Psoas muscle (tissue), 8 donors: ENCODE data around the gene MEF2C. TPM values are rescaled to one million over a fixed set of nuclear protein-coding genes. Genes with fewer than 3 reads are reported as not detected.

Source experiments
- ATAC-seq, 4 donors: fragments of 200-7000 bp; cut with Tn5 transposase; one replicate each; pipeline ENCODE4 v1.9.1; 2020; ENCODE audit warnings: moderate library complexity in 3 of 4, mild to moderate bottlenecking in 2 of 4
- DNase-seq, 2 donors: peaks; one replicate each; pipeline ENCODE4 v3.0.0-alpha.2; 2020
- H3K27ac ChIP-seq: fragments of 200-600 bp; one replicate; pipeline ENCODE4 v1.8.0; 2022
- H3K27me3 ChIP-seq, 3 donors: fragments of 200-600 bp in 1 of 3; one replicate each; pipeline versions ENCODE4 v1.6.1 to v1.8.0; 2013 to 2022; ENCODE audit warnings: low read length in 2 of 3, mild to moderate bottlenecking in 2 of 3, moderate library complexity in 1 of 3; ENCODE audit not compliant: insufficient read depth in 3 of 3
- H3K36me3 ChIP-seq, 2 donors: fragments of 200-600 bp in 1 of 2; one replicate each; pipeline versions ENCODE4 v1.6.1 to v1.8.0; 2013 to 2022; ENCODE audit warnings: low read depth in 1 of 2, mild to moderate bottlenecking in 1 of 2, moderate library complexity in 1 of 2; ENCODE audit not compliant: insufficient read depth in 1 of 2
- H3K4me1 ChIP-seq: fragments of 200-600 bp; one replicate; pipeline ENCODE4 v1.8.0; 2022
- H3K4me3 ChIP-seq: fragments of 200-600 bp; one replicate; pipeline ENCODE4 v1.8.0; 2022; ENCODE audit warnings: mild to moderate bottlenecking
- H3K9me3 ChIP-seq: fragments of 200-600 bp; one replicate; pipeline ENCODE4 v1.8.0; 2022
- CTCF ChIP-seq: fragments of 200-600 bp; IDR thresholded peaks from one replicate; pipeline ENCODE4 v1.8.0; 2022; ENCODE audit warnings: antibody characterized with exemption
- WGBS, 3 donors: extraction: QIAGEN DNeasy Blood & Tissue Kit; methylation state at CpG; one replicate each; pipeline versions ENCODE4 v1.1.6 to v1.1.7; 2013; 5-methylcytosine and 5-hydroxymethylcytosine counted together
- intact Hi-C, 2 donors: fragments of 100-400 bp; cut with DNase I; formaldehyde crosslinking; loops; one replicate each; pipeline versions ENCODE4 v1.11.0 to v1.14.2; 2022
- polyA plus RNA-seq, 3 donors: library from polyadenylated mRNA; stranded (reverse); fragments of 200-250 nt; gene quantifications; one replicate each; pipeline ENCODE4 v1.2.3, GENCODE V29; 2013
- total RNA-seq, 4 donors: library from RNA; stranded (reverse); fragmentation: NEBNext Ultra II Directional in 2 of 4; extraction: Animal tissue kit (Norgen Biotek cat#: 25700) in 2 of 4; gene quantifications; one replicate each; pipeline versions ENCODE4 v1.2.1 to v1.2.4, GENCODE V29; 2021 to 2023
- donor health status: healthy with polysubstance abuse.
- donor health status: DM: no; HTN: no; CAD: no; lungs with moderate emphysema.
- donor health status: Bipolar disorder and iron deficiency.
- donor health status: healthy.
- donor health status: DM: yes; HTN: yes; CAD: no.
- donor health status: DM: no; HTN: no; CAD: no.
- donor health status: DM: no; HTN: no; CAD: no.
- donor health status: DM: yes; HTN: yes; CAD: no.

MEF2C gene
- total and polyA plus RNA-seq, 7 donors = 9.3 to 530 (median 148) TPM

GRCh38 chr5:88820581-88820980, 62.4 kb downstream of the MEF2C start:
- intact Hi-C loops = no loop called here
- DNase-seq (no peak), ATAC-seq (peak in 3 of 4 donors; percentile 42 to 52 (median 46))
- H3K36me3 ChIP-seq = peaks cover 0 to 23% of the 10 kb centered on the region in 2 donors
- no peaks in the 10 kb centered on the region for H3K27me3 ChIP-seq
- peak overlapping the region; percentile 72 for H3K27ac ChIP-seq
- H3K4me3 ChIP-seq = peak overlapping the region; percentile 23
- no peak for TF ChIP-seq CTCF
- peaks cover 98% of the 10 kb centered on the region for H3K4me1 ChIP-seq
- no peaks in the 10 kb centered on the region for H3K9me3 ChIP-seq
- 19 to 57% (median 28%) methylated on average over 2 of the region's 2 CpGs for WGBS, 3 donors

DNA sequence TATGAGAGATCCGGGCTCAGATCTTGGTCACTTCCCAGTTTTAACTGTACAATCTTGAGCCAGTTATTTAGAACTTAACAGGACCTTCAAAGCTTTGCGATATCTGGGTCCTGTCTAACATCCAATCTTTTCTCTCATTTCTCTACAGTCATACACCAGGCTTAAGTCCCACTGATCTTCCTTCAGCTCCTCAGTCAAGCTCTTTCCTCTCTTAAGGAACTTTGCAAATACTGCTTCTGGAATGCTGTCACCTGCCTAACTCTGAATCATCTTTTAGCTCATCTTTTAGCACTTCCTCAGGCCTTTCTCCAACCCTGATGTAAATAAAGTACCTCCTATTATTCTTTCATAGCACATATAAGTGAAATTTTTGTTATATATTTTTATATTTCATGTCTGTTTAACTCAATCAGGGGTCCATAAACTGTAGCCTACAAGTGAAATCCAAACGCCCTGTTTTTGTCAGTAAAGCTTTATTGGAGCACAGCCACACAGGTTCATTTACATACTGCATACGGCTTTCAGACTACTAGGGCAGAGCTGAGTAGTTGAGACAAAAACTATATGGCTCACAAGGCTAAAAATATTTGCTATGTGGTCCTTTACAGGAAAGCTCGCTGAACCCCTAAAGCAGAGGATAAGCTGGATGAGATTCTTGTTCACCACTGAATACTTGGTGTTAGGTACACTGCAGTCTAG, 63.5 kb downstream of the MEF2C start:
- Histone ChIP-seq H3K27me3 (no peaks in the 10 kb centered on the region), H3K27ac (peak overlapping the region; percentile 72), H3K4me1 (peaks cover 97% of the 10 kb centered on the region), H3K4me3 (no peak overlapping the region), H3K9me3 (no peaks in the 10 kb centered on the region), H3K36me3 (peaks cover 0 to 23% of the 10 kb centered on the region in 2 donors)
- intact Hi-C loops = no loop called here
- ATAC-seq (peak in 3 of 4 donors; percentile 17 to 50 (median 22)), DNase-seq (no peak)
- 67 to 73% (median 69%) methylated on average over 5 of the region's 5 CpGs for WGBS, 3 donors
- no peak for TF ChIP-seq CTCF

DNA sequence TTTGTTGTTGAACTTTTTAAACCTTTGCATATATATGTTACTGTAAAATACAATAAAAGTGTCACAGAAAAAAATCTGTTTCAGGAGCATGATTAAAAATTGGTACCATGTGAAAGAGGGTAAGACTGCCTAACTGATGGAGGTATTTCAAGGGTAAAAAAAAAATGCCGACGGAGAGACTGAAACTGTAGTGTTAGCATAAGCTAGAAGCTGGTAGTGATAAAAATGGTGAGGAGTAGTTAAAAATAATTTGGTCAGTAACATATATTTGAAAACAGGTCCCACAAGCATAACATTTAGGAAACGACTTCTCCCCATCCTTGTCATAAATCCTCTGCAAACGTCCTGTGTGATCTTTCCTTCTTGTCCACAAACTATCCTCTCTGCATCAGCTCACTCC, 64.7 kb downstream of the MEF2C start:
- intact Hi-C loops = no loop called here
- no peak overlapping the region for H3K4me3 ChIP-seq

DNA sequence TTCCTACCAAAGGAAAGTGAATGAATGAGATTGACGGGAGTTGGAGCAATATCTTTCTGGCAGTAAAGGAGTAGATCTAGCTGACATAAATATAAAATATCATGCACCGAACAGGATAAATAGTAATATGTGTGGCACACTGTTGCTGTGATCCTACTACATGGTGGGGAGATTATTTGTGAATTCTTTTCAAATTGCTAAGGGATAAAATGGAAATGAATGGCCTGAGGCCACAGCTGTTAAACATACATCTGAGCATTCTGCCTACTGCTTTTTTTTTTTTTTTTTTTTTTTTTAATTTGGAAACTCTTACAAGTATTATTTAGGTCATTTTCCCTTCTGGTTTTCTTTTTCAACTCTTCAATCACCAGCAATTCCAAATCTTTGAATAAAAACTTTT, 66.8 kb downstream of the MEF2C start:
- TF ChIP-seq CTCF = no peak
- Histone ChIP-seq H3K36me3 (peaks cover 0 to 6% of the 10 kb centered on the region in 2 donors), H3K9me3 (no peaks in the 10 kb centered on the region), H3K27me3 (no peaks in the 10 kb centered on the region), H3K4me3 (no peak overlapping the region), H3K4me1 (peaks cover 83% of the 10 kb centered on the region), H3K27ac (peak overlapping the region; percentile 72)
- WGBS, 3 donors = 26 to 41% (median 32%) methylated on average over 2 of the region's 2 CpGs
- intact Hi-C loops = no loop called here
- no peak for DNase-seq
- ATAC-seq = no peak

More for the DNA sequence above, 64.7 kb downstream of the MEF2C start:
- no peaks in the 10 kb centered on the region for H3K27me3 ChIP-seq
- H3K9me3 ChIP-seq = no peaks in the 10 kb centered on the region
- no peak for TF ChIP-seq CTCF
- H3K4me1 ChIP-seq = peaks cover 96% of the 10 kb centered on the region
- DNase-seq (no peak), ATAC-seq (no peak)
- 38 to 44% (median 38%) methylated on average over 4 of the region's 4 CpGs for WGBS, 3 donors
- peaks cover 0 to 19% of the 10 kb centered on the region in 2 donors for H3K36me3 ChIP-seq
- H3K27ac ChIP-seq = peak overlapping the region; percentile 72
